ENCODE measurements around the gene CFAP91.

GRCh38 chr3:119672776-119673175 lies 30.0 kb upstream of the CFAP91 start:
- TF ChIP-seq CTCF (IDR thresholded peaks at IDR 0.05) (no peak), POLR2A (IDR thresholded peaks at IDR 0.05) (no peak), EP300 (IDR thresholded peaks at IDR 0.05) (no peak)
